WTC11 (cell line): ENCODE data around the gene KEAP1. TPM values are rescaled to one million over a fixed set of nuclear protein-coding genes. Genes with fewer than 3 reads are reported as not detected.
A peak's percentile ranks its signal among the peaks of the same experiment; 100 is the strongest.

ENCODE experiments used
- ATAC-seq: fragments of 200-7000 bp; cut with Tn5 transposase; 2 replicates; pipeline ENCODE4 v1.10.0; 2021; ENCODE audit warnings: mild to moderate bottlenecking, moderate library complexity
- CTCF ChIA-PET: fragments of 300-600 bp; sonication (Branson Sonifier 250); formaldehyde crosslinking; loops from one replicate; lab custom pipeline; 2021; ENCODE audit warnings: antibody characterized with exemption; lab: Charles Lee
- POLR2A ChIA-PET: fragments of 350-600 bp; sonication (Branson Sonifier 250); formaldehyde crosslinking; loops from one replicate; lab custom pipeline; 2021; ENCODE audit warnings: antibody characterized with exemption; lab: Charles Lee
- DNase-seq: peaks from one replicate; pipeline ENCODE4 v3.0.0; 2021; ENCODE audit warnings: low spot score
- H3K27ac Mint-ChIP-seq: 2 replicates; pipeline ENCODE4 v1.8.0; 2021; ENCODE audit warnings: mixed read lengths
- H3K27me3 Mint-ChIP-seq: 2 replicates; pipeline ENCODE4 v1.8.0; 2021; ENCODE audit warnings: low read depth, mild to moderate bottlenecking, moderate library complexity, mixed read lengths
- H3K36me3 Mint-ChIP-seq: 2 replicates; pipeline ENCODE4 v1.8.0; 2021; ENCODE audit warnings: mixed read lengths
- H3K4me1 Mint-ChIP-seq: 2 replicates; pipeline ENCODE4 v1.8.0; 2022; ENCODE audit warnings: mixed read lengths
- H3K4me3 Mint-ChIP-seq: 2 replicates; pipeline ENCODE4 v1.8.0; 2021; ENCODE audit warnings: mild to moderate bottlenecking, moderate library complexity, mixed read lengths
- H3K9me3 Mint-ChIP-seq: 2 replicates; pipeline ENCODE4 v1.8.0; 2021; ENCODE audit warnings: mixed read lengths
- CREM ChIP-seq: sonication (generic); formaldehyde crosslinking; IDR thresholded peaks from 2 replicates; pipeline ENCODE4 v1.8.1; 2022; ENCODE audit warnings: mild to moderate bottlenecking, missing genetic modification reagents, moderate library complexity
- CTCF ChIP-seq: fragments of 200-600 bp; IDR thresholded peaks from 2 replicates; pipeline ENCODE4 v1.8.0; 2022; ENCODE audit warnings: antibody characterized with exemption
- ELF4 ChIP-seq: sonication (generic); formaldehyde crosslinking; IDR thresholded peaks from 2 replicates; pipeline ENCODE4 v1.8.1; 2022; ENCODE audit warnings: low read depth, mild to moderate bottlenecking, moderate library complexity, missing genetic modification reagents
- EMX1 ChIP-seq: fragments of 250-450 bp; sonication (Bioruptor Pico); IDR thresholded peaks from 2 replicates; pipeline ENCODE4 v1.8.0; 2021; ENCODE audit warnings: mild to moderate bottlenecking
- ETV6 ChIP-seq: sonication (generic); formaldehyde crosslinking; IDR thresholded peaks from 2 replicates; pipeline ENCODE4 v1.8.1; 2022; ENCODE audit warnings: mild to moderate bottlenecking, missing genetic modification reagents
- FOXK1 ChIP-seq: sonication (generic); formaldehyde crosslinking; IDR thresholded peaks from 2 replicates; pipeline ENCODE4 v1.8.0; 2022; ENCODE audit warnings: mild to moderate bottlenecking, moderate library complexity, missing genetic modification reagents
- FOXP1 ChIP-seq: sonication (generic); formaldehyde crosslinking; IDR thresholded peaks from 2 replicates; pipeline ENCODE4 v1.8.0; 2022; ENCODE audit warnings: missing genetic modification reagents, mild to moderate bottlenecking, moderate library complexity, borderline replicate concordance
- FOXP4 ChIP-seq: sonication (generic); formaldehyde crosslinking; IDR thresholded peaks from 2 replicates; pipeline ENCODE4 v1.8.0; 2022; ENCODE audit warnings: mild to moderate bottlenecking, missing genetic modification reagents
- IRF2 ChIP-seq: sonication (generic); formaldehyde crosslinking; IDR thresholded peaks from 2 replicates; pipeline ENCODE4 v1.8.0; 2022; ENCODE audit warnings: low read depth, missing genetic modification reagents, borderline replicate concordance
- JUN ChIP-seq: sonication (generic); formaldehyde crosslinking; IDR thresholded peaks from 2 replicates; pipeline ENCODE4 v1.8.0; 2023; ENCODE audit warnings: mild to moderate bottlenecking, missing genetic modification reagents
- KAT7 ChIP-seq: sonication (generic); formaldehyde crosslinking; IDR thresholded peaks from 2 replicates; pipeline ENCODE4 v1.8.1; 2023; ENCODE audit warnings: missing genetic modification reagents, mild to moderate bottlenecking, borderline replicate concordance
- MAX ChIP-seq: sonication (generic); formaldehyde crosslinking; IDR thresholded peaks from 2 replicates; pipeline ENCODE4 v1.8.0; 2022; ENCODE audit warnings: mild to moderate bottlenecking, missing genetic modification reagents
- NFE2L1 ChIP-seq: sonication (generic); formaldehyde crosslinking; IDR thresholded peaks from 2 replicates; pipeline ENCODE4 v1.8.1; 2023; ENCODE audit warnings: missing genetic modification reagents
- NR1H2 ChIP-seq: sonication (generic); formaldehyde crosslinking; IDR thresholded peaks from 2 replicates; pipeline ENCODE4 v1.9.0; 2021; ENCODE audit warnings: mild to moderate bottlenecking, moderate library complexity, missing genetic modification reagents
- PRDM15 ChIP-seq: sonication (generic); formaldehyde crosslinking; IDR thresholded peaks from 2 replicates; pipeline ENCODE4 v1.8.0; 2022; ENCODE audit warnings: missing genetic modification reagents
- PRRX2 ChIP-seq: fragments of 250-450 bp; sonication (Bioruptor Pico); IDR thresholded peaks from 2 replicates; pipeline ENCODE4 v1.8.0; 2021; ENCODE audit warnings: mild to moderate bottlenecking
- RELA ChIP-seq: sonication (generic); formaldehyde crosslinking; IDR thresholded peaks from 2 replicates; pipeline ENCODE4 v1.8.1; 2022; ENCODE audit warnings: missing genetic modification reagents, mild to moderate bottlenecking, borderline replicate concordance
- SMAD4 ChIP-seq: sonication (generic); formaldehyde crosslinking; IDR thresholded peaks from 2 replicates; pipeline ENCODE4 v1.8.0; 2022; ENCODE audit warnings: mild to moderate bottlenecking, missing genetic modification reagents
- TCF7 ChIP-seq: sonication (generic); formaldehyde crosslinking; IDR thresholded peaks from 2 replicates; pipeline ENCODE4 v1.8.0; 2022; ENCODE audit warnings: mild to moderate bottlenecking, low read depth, missing genetic modification reagents, moderate library complexity
- TEAD1 ChIP-seq: sonication (generic); formaldehyde crosslinking; IDR thresholded peaks from 2 replicates; pipeline ENCODE4 v1.8.0; 2022; ENCODE audit warnings: mild to moderate bottlenecking, missing genetic modification reagents
- ZNF121 ChIP-seq: sonication (generic); formaldehyde crosslinking; IDR thresholded peaks from 2 replicates; pipeline ENCODE4 v1.8.0; 2023; ENCODE audit warnings: missing genetic modification reagents
- ZNF317 ChIP-seq: sonication (generic); formaldehyde crosslinking; IDR thresholded peaks from 2 replicates; pipeline ENCODE4 v1.8.1; 2023; ENCODE audit warnings: low read depth, mild to moderate bottlenecking, moderate library complexity, missing genetic modification reagents, borderline replicate concordance
- ZNF423 ChIP-seq: fragments of 250-450 bp; sonication (Bioruptor Pico); IDR thresholded peaks from 2 replicates; pipeline ENCODE4 v2.1.2; 2022; ENCODE audit warnings: mild to moderate bottlenecking, moderate library complexity
- ZNF512 ChIP-seq: sonication (generic); formaldehyde crosslinking; IDR thresholded peaks from 2 replicates; pipeline ENCODE4 v1.8.1; 2022; ENCODE audit warnings: missing genetic modification reagents, borderline replicate concordance
- total RNA-seq: library from RNA; stranded (reverse); gene quantifications from 3 replicates; pipeline ENCODE4 v1.2.3, GENCODE V29; 2021

KEAP1 gene
- total RNA-seq, 1 experiment from 2014 or later = 68.7 TPM

GRCh38 chr19:10502524-10503001 is 593 bp downstream of the KEAP1 start (continued):
- TF ChIP-seq FOXP4 (CRISPR knock-in tag) (peak; percentile 51), FOXP1 (CRISPR knock-in tag) (peak; percentile 57), EMX1 (CRISPR knock-in tag) (no peak), FOXK1 (peak; percentile 78), KAT7 (0 out of 2 replicates have a peak, but pooled peaks have one; percentile 83), NR1H2 (0 out of 2 replicates have a peak, but pooled peaks have one; percentile 22), IRF2 (CRISPR knock-in tag) (no peak), CREM (CRISPR knock-in tag) (no peak), ZNF317 (CRISPR knock-in tag) (peak; percentile 5; the same call in 1 of the 2 replicates), ETV6 (CRISPR knock-in tag) (peak; percentile 41; the same call in 1 of the 2 replicates), ZNF423 (peak; percentile 99), TCF7 (CRISPR knock-in tag) (peak; percentile 14; the same call in 1 of the 2 replicates)

GRCh38 chr19:10501971-10502523 is 1.1 kb downstream of the KEAP1 start:
- CTCF ChIA-PET = interaction anchor here (2.4 kb wide), 1 partner anchor 9 kb away, joined by 10 read pairs; no protein-coding TSS in a partner anchor
- H3K4me3 Mint-ChIP-seq = peak overlapping the region; percentile 83
- ATAC-seq (peak; percentile 3), DNase-seq (peak; percentile 45)
- H3K9me3 Mint-ChIP-seq = 0 out of 2 replicates have a peak, but pooled peaks cover 3% of the 10 kb centered on the region
- H3K4me1 Mint-ChIP-seq = peaks cover 26% of the 10 kb centered on the region
- POLR2A ChIA-PET = no interaction called here
- H3K27me3 Mint-ChIP-seq = 0 out of 2 replicates have a peak, but pooled peaks cover 4% of the 10 kb centered on the region
- H3K36me3 Mint-ChIP-seq = peaks cover 17% of the 10 kb centered on the region
- H3K27ac Mint-ChIP-seq = peak overlapping the region; percentile 93
- TF ChIP-seq SMAD4 (CRISPR knock-in tag) = 0 out of 2 replicates have a peak, but pooled peaks have one; percentile 34
- no peak for TF ChIP-seq CTCF
- TF ChIP-seq JUN (CRISPR knock-in tag) = 0 out of 2 replicates have a peak, but pooled peaks have one; percentile 19
- 0 out of 2 replicates have a peak, but pooled peaks have one; percentile 4 for TF ChIP-seq MAX
- no peak for TF ChIP-seq TEAD1 (CRISPR knock-in tag)
- TF ChIP-seq NFE2L1 = no peak
- TF ChIP-seq RELA = no peak
- no peak for TF ChIP-seq ZNF512
- no peak for TF ChIP-seq ZNF121 (CRISPR knock-in tag)
- no peak for TF ChIP-seq PRDM15 (CRISPR knock-in tag)
- no peak for TF ChIP-seq FOXP4 (CRISPR knock-in tag)
- TF ChIP-seq PRRX2 = no peak
- no peak for TF ChIP-seq ELF4 (CRISPR knock-in tag)
- no peak for TF ChIP-seq ETV6 (CRISPR knock-in tag)
- no peak for TF ChIP-seq KAT7
